ENCODE results near the gene ELFN1.

ELFN1 gene

DNA sequence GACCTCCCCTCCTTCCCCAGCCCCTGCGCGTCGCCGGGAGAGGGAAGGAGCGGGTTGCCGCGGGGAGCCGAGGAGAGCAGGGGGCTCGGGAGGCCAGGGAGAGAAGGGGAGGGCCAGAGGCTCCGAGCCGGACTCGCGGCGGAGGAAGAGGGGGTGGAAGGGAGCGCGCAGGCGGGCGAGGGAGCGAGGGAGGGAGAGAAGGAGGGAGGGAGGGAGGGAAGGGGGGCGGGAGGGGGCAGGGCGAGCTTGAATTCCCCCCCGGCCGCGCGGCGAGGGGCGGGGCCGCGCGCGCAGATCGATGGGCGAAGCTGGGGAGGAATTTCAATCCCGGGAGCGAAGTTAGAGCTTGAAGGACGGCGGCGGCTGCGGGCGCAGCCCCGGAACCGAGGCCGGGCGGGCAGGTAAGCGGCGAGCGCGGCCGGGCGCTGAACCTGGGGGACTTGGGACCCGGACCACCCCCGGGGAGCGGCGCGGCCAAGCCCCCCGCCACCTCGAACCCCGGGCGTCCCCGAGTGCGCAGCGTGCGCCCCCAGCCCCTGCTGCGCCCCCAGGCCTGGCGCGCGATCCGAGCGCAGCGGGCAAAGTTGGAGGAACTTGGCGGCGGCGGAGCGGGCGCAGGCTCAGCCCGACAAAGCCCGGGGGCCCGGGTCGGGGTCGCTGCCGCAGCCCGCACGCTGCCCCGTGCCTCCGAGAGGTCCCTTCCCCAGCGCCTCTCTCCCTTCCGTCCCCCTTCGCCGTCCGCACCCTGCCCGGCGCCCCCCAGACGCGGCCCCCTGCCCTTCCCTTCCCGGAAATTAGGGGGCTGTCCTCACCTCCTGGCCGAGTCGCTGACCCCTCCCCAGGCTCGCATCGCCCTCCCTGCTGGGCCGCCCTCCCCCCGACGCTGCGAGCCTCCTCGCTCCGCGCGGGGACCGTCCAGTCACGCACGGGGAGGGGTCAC lies at the start of gene ELFN1:
Gene ELFN1 (plus strand): TSS at position 324 of the 940 bp plus-strand sequence. CDS start 74,320 bp downstream, outside the sequence.
- DNase-seq (ENCODE audit: low read depth), result no peak

DNA sequence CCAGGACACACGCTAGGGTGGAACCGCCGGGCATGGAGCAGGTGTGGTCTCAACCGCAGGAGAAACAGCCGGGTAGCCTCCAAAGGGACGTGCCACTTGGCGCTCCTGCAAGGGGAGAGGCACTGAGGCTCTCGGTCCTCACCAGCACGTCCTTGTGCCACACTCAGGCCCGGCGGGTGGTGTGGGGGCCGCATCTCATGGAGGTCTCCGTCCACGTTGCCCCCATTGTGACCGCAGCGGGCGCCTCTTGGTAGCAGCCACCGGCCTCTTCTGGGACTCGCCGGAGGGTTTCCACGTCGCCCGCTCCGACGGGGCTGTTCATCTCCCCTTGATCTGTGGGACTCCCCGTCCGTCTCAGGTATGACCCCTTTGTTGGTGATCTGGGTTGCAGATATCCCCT lies 49.2 kb upstream of the ELFN1 start:
- no peak for DNase-seq (ENCODE audit: low read depth)

GRCh38 chr7:1621718-1622117 lies 48.4 kb upstream of the ELFN1 start:
- no peak for DNase-seq (ENCODE audit: low read depth)

- DNase-seq (ENCODE audit: low read depth), result no peak
Measured at GRCh38 chr7:1622441-1622840, 47.6 kb upstream of the ELFN1 start.

- no peak for DNase-seq (ENCODE audit: low read depth)
Measured at GRCh38 chr7:1623810-1624209, 46.3 kb upstream of the ELFN1 start.

DNA sequence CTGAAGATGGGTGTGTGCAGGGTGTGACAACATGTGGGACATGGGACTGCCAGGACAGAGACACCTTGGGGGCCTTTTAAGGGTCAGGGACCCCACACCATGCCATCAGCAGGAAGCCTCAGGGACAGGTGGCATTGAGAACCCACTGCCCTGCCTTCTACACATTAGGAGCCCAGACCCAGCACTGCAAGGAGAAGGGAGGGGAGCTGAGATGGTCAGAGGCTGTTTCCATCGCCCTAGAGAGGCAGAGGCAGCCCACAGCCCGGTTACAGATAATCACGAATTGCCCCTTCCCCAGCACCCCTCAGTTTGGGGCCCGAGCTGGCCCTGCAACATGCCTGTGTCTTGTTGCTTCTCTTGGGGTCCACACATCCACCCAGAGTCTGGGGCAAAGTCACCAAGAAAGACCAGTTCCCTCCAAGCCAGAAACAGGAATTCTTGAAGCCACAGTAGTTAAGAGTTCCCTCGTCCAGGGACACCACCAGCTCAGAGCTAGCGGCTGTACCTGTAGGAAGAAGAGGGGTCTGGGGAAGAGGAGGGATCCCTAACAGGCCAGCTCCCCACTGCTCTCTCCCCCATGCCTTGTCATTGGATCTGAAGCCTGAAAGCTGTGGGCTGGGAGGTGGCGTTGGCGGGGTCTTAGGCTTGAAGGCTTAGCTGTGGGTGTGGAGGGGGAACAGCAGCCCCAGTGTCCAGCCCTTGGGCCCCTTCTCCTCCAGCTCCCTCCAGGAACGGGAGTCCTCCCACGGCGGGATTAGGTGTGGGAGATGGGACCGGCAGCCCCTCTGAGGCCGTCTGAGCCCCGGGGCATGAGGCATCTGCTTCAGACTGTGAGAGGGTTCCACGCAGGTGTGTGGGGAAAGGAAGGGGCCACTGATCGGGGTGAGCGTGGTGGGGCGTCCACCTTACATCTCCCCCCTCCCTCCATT lies 44.8 kb upstream of the ELFN1 start:
- DNase-seq (ENCODE audit: low read depth), result no peak

GRCh38 chr7:1626769-1627168 lies 43.3 kb upstream of the ELFN1 start:
- no peak for DNase-seq (ENCODE audit: low read depth)

DNA sequence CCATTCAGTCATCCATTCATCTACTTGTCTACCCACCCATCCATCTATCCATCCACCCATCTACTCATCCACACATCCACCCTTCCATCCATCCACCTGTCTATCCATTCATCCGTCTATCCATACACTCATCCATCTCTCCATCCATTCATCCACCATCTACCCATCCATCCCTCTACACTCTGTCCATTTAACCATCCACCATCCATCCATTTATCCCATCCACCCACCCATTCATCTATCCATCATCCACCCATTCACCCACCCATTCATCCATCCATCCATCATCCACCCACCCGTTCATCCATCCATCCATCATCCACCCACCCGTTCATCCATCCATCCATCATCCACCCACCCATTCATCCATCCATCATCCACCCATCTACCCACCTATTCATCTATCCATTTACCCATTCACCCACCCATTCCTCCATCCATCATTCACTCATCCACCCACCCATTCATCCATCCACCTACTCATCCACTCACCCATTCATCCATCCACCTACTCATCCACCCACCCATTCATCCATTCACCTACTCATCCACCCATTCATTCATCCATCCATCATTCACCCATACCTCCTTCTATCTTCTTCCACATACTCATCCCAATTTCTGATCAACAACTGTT lies 39.3 kb upstream of the ELFN1 start:
- no peak for DNase-seq (ENCODE audit: low read depth)

DNA sequence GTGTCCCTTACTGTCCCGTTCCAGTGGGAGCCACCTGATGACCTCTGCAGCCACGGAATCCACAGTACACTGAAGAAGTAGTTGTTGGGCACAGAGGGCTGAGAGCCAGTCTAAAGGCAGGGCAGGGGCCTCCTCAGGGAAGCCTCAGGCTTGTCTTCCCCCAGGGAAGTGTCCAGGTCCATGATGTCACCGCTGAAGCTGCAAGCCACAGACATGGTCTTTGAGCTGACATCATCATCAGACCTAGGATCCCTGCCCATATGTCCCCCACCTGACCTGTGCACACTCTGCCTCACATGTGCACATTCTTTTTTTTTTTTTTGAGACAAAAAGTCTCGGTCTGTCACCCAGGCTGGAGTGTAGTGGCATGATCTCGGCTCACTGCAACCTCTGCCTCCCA lies 38.4 kb upstream of the ELFN1 start:
- no peak for DNase-seq (ENCODE audit: low read depth)

- no peak for DNase-seq (ENCODE audit: low read depth)
Measured at GRCh38 chr7:1632506-1632905, 37.6 kb upstream of the ELFN1 start.

GRCh38 chr7:1632916-1633785 lies 36.9 kb upstream of the ELFN1 start:
- no peak for DNase-seq (ENCODE audit: low read depth)

DNA sequence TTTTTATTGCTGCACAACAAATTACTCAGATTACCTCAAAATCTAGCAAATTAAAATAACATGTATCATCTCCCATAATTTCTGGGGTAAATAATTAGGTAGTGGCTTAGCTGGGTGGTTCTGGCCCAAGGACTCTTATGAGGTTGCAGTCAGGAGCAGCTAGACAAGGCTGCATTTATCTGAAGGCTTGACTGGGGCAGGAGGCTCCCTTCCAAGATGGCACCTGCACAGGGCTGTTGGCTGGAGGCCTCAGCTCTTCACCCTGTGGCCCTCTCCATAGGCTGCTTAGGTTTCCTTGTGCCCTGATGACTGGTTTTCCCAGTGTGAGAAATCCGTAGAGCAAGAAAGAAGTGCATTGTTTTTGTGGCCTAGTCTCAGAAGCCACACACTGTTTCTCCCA lies 34.7 kb upstream of the ELFN1 start:
- no peak for DNase-seq (ENCODE audit: low read depth)

DNA sequence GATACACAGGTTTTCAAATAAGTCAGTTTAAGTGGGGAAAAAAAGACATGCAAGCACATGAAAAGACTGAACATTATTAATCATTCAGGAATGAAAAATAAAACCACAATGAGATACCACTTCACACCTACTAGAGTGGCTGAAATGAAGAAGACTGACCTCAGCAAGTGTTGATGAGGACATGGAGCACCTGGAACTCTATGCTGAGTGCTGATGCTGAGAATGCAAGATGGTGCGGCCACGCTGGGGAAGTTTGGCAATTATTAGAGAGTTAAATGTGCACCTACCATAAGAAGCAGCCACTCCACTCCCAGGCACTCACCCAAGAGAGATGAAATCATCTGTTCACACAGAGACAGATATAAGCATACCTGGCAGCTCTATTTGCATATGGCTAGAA lies 32.9 kb upstream of the ELFN1 start:
- DNase-seq (ENCODE audit: low read depth), result no peak

GRCh38 chr7:1638215-1638661 lies 31.8 kb upstream of the ELFN1 start:
- no peak for DNase-seq (ENCODE audit: low read depth)

- no peak for DNase-seq (ENCODE audit: low read depth)
Measured at GRCh38 chr7:1639071-1639470, 31.0 kb upstream of the ELFN1 start.

GRCh38 chr7:1639532-1640175 lies 30.4 kb upstream of the ELFN1 start:
- no peak for DNase-seq (ENCODE audit: low read depth)

GRCh38 chr7:1640376-1641172 lies 29.5 kb upstream of the ELFN1 start:
- no peak for DNase-seq (ENCODE audit: low read depth)

DNA sequence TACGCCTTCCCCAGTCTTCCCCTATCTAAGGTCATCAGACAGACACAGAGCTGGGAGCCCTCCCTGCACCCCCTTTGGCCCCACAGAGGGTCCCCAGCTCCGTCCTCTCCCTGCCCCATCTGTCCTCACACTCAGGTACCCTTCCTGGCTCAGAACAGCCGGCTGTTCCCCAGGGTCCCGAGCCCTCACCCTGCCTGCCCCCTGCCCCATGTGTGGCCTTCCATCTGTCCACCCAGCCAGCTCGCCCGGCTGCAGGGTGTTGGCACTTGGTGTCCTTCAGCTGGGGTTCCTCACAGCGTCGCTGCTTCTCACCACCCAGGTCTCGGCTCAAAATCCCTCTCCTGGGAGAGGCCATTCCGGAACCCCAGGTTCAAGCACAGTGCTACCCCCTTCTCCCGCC lies 28.9 kb upstream of the ELFN1 start:
- DNase-seq (ENCODE audit: low read depth), result no peak

DNA sequence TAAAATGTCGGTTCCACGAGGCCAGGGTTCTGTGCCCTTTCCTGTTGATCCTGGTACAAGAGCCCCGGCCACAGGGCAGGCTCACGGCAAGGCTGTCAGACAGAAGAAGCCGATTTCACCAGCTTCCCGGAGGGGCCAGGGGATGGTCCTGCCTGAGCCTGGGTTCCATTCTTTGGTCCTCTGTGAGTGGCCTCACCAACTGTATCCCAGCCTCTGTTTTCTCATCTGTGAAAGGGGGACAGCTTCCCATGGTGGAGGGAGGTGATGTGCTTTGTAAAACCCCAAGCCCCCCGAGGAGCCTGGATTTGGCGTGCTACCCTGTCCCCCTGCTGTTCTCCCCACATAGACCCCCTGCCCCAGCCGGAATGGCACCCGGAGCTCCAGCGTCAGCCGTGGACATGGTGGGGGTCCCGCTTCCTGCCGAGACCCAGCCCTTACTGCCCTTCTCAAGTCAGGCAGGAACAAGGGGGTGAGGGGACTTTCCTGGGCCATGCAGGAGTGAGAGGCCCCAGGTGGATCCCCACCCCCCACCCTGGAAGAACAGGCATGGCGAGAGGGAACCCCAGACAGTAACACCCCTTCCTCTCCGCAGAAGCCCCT lies 28.3 kb upstream of the ELFN1 start:
- DNase-seq (ENCODE audit: low read depth), result no peak

All from stimulated activated CD8-positive, alpha-beta memory T cell treated with anti-CD3 and anti-CD28 coated beads, Interleukin-4, amount 100 ng/mL, for 24 hours (primary cell).